Caco-2 (cell line): ENCODE data around the gene ADARB1. TPM values are rescaled to one million over a fixed set of nuclear protein-coding genes. Genes with fewer than 3 reads are reported as not detected.
"Not testable (repeated sequence)": the region's sequence is repeated elsewhere in the genome, so short reads cannot be mapped to it uniquely, and the experiment has no call there.

Experiments
- BruUV-seq: library from RNA; stranded (reverse); fragments of 400-500 nt; replicated peaks from 2 replicates; lab custom pipeline; 2021; lab: Mats Ljungman, UMichigan
- CTCF ChIA-PET: fragments of 300-600 bp; sonication (Branson Sonifier 250); formaldehyde crosslinking; loops from one replicate; lab custom pipeline; 2022; ENCODE audit warnings: antibody characterized with exemption; lab: Charles Lee
- POLR2A ChIA-PET: fragments of 300-600 bp; sonication (Branson Sonifier 250); formaldehyde crosslinking; loops from one replicate; lab custom pipeline; 2022; ENCODE audit warnings: antibody characterized with exemption; lab: Charles Lee
- DNase-seq, 2 experiments: peaks; one replicate each; pipeline versions ENCODE4 v3.0.0 to v3.0.0-alpha.2; 2020 to 2022
- H3K27me3 ChIP-seq: replicated peaks from 2 replicates; pipeline ENCODE4 v1.6.0; 2011; ENCODE audit warnings: low read length; ENCODE audit not compliant: control insufficient read depth, insufficient read depth
- H3K36me3 ChIP-seq: 2 replicates; pipeline ENCODE4 v1.5.1; 2011; ENCODE audit warnings: low read length; ENCODE audit not compliant: control insufficient read depth, insufficient read depth
- H3K4me1 ChIP-seq: fragments of 250-450 bp; sonication (Bioruptor Pico); 2 replicates; pipeline ENCODE4 v1.5.1; 2020; ENCODE audit warnings: mild to moderate bottlenecking
- H3K4me3 ChIP-seq: 2 replicates; pipeline ENCODE4 v1.5.1; 2011; ENCODE audit warnings: low read depth, mild to moderate bottlenecking, control low read depth, low read length
- H3K9me3 ChIP-seq: fragments of 250-450 bp; sonication (Bioruptor Pico); 2 replicates; pipeline ENCODE4 v1.5.1; 2020; ENCODE audit warnings: mild to moderate bottlenecking, moderate library complexity
- H3K27ac Mint-ChIP-seq: one replicate; pipeline ENCODE4 v1.8.0; 2022; ENCODE audit warnings: mixed read lengths; ENCODE audit not compliant: unreplicated experiment
- H3K27me3 Mint-ChIP-seq: one replicate; pipeline ENCODE4 v1.8.0; 2022; ENCODE audit warnings: mixed read lengths; ENCODE audit not compliant: insufficient read depth, unreplicated experiment
- H3K36me3 Mint-ChIP-seq: one replicate; pipeline ENCODE4 v1.8.0; 2022; ENCODE audit warnings: mild to moderate bottlenecking, mixed read lengths; ENCODE audit not compliant: insufficient read depth, unreplicated experiment
- H3K4me1 Mint-ChIP-seq: one replicate; pipeline ENCODE4 v1.8.0; 2022; ENCODE audit warnings: low read depth, mixed read lengths; ENCODE audit not compliant: unreplicated experiment
- H3K4me3 Mint-ChIP-seq: one replicate; pipeline ENCODE4 v1.8.0; 2022; ENCODE audit warnings: mild to moderate bottlenecking, moderate library complexity, mixed read lengths; ENCODE audit not compliant: unreplicated experiment
- H3K9me3 Mint-ChIP-seq: one replicate; pipeline ENCODE4 v1.8.0; 2022; ENCODE audit warnings: mixed read lengths; ENCODE audit not compliant: unreplicated experiment
- CTCF ChIP-seq, 2 experiments: fragments of 200-600 bp in 1 of 2; IDR thresholded peaks; 1 replicate in 1 of 2; 2 replicates in 1 of 2; pipeline versions ENCODE4 v1.5.1 to v1.8.0; 2011 to 2022; ENCODE audit warnings: antibody characterized with exemption in 1 of 2, control low read depth in 1 of 2, inconsistent platforms in 1 of 2, low read depth in 1 of 2, low read length in 1 of 2, mild to moderate bottlenecking in 1 of 2, moderate library complexity in 1 of 2; ENCODE audit not compliant: insufficient read depth in 1 of 2, severe bottlenecking in 1 of 2, unreplicated experiment in 1 of 2
- intact Hi-C: fragments of 100-400 bp; cut with micrococcal nuclease; formaldehyde crosslinking; loops from one replicate; pipeline ENCODE4 v1.10.0; 2022; ENCODE audit not compliant: unreplicated experiment
- total RNA-seq: library from RNA; stranded (reverse); gene quantifications from 2 replicates; pipeline ENCODE4 v1.2.3, GENCODE V29; 2022

ADARB1 gene
- total RNA-seq, 1 experiment from 2014 or later = 25.4 TPM

GRCh38 chr21:45026826-45027225 lies 47.6 kb upstream of the ADARB1 start:
- Histone ChIP-seq H3K27me3 (no peaks in the 10 kb centered on the region), H3K4me3 (no peak overlapping the region), H3K9me3 (no peaks in the 10 kb centered on the region), H3K36me3 (no peaks in the 10 kb centered on the region), H3K4me1 (peaks cover 4% of the 10 kb centered on the region)
- peak in 1 of 2 experiments; percentile 34 for TF ChIP-seq CTCF (IDR thresholded peaks at IDR 0.05; ENCODE audit: insufficient read depth in 1 of 2, low read depth in 1 of 2, low read length in 1 of 2, severe bottlenecking in 1 of 2, unreplicated experiment in 1 of 2)
- no peak for DNase-seq
- BruUV-seq = no TSS peak
- intact Hi-C loops = no loop called here
- ChIA-PET CTCF (interaction anchor here (1.9 kb wide), 1 partner anchor 14 kb away, joined by 6 read pairs; no protein-coding TSS in a partner anchor), POLR2A (no interaction called here)
- Mint-ChIP-seq H3K9me3 (peaks cover 20% of the 10 kb centered on the region), H3K27ac (peak overlapping the region; percentile 57), H3K27me3 (no peaks in the 10 kb centered on the region), H3K4me1 (peaks cover 15% of the 10 kb centered on the region), H3K36me3 (no peaks in the 10 kb centered on the region), H3K4me3 (no peak overlapping the region)

GRCh38 chr21:45027241-45028196 lies 46.9 kb upstream of the ADARB1 start:
- peak overlapping the region; percentile 57 for H3K27ac Mint-ChIP-seq
- H3K9me3 ChIP-seq = no peaks in the 10 kb centered on the region
- no peaks in the 10 kb centered on the region for H3K27me3 ChIP-seq
- no peaks in the 10 kb centered on the region for H3K27me3 Mint-ChIP-seq
- H3K36me3 Mint-ChIP-seq = no peaks in the 10 kb centered on the region
- no peaks in the 10 kb centered on the region for H3K4me1 ChIP-seq
- TF ChIP-seq CTCF (IDR thresholded peaks at IDR 0.05; ENCODE audit: insufficient read depth in 1 of 2, low read depth in 1 of 2, low read length in 1 of 2, severe bottlenecking in 1 of 2, unreplicated experiment in 1 of 2) = no peak
- H3K4me3 Mint-ChIP-seq = no peak overlapping the region
- no peak for DNase-seq
- no peak overlapping the region for H3K4me3 ChIP-seq
- CTCF ChIA-PET = interaction anchor here (1.9 kb wide), 1 partner anchor 15 kb away, joined by 6 read pairs; no protein-coding TSS in a partner anchor
- POLR2A ChIA-PET = no interaction called here
- H3K4me1 Mint-ChIP-seq = peaks cover 10% of the 10 kb centered on the region
- intact Hi-C loops = no loop called here
- BruUV-seq = no TSS peak
- H3K36me3 ChIP-seq = no peaks in the 10 kb centered on the region
- H3K9me3 Mint-ChIP-seq = peaks cover 20% of the 10 kb centered on the region

GRCh38 chr21:45028645-45029044 lies 45.7 kb upstream of the ADARB1 start:
- H3K27me3 Mint-ChIP-seq, DNase-seq, H3K4me3 Mint-ChIP-seq, H3K4me3 ChIP-seq, H3K27me3 ChIP-seq, H3K36me3 Mint-ChIP-seq, H3K4me1 ChIP-seq, H3K36me3 ChIP-seq, POLR2A ChIA-PET, H3K9me3 ChIP-seq, intact Hi-C loops, BruUV-seq, H3K27ac Mint-ChIP-seq: not testable (repeated sequence)
- Mint-ChIP-seq H3K4me1 (peaks cover 10% of the 10 kb centered on the region), H3K9me3 (peaks cover 15% of the 10 kb centered on the region)
- CTCF ChIA-PET = interaction anchor here (0.7 to 2.0 kb wide), 2 partner anchors 16 to 76 kb away, joined by 4 to 7 read pairs; no protein-coding TSS in a partner anchor
